ENCODE results near the gene FAM50A.
A peak's percentile ranks its signal among the peaks of the same experiment; 100 is the strongest.

The FAM50A gene

GRCh38 chrX:154413142-154413541, 30.8 kb upstream of the FAM50A start:
- DNase-seq, result no peak

- DNase-seq, result no peak
These were observed 26.8 kb upstream of the FAM50A start for GRCh38 chrX:154417157-154417556.

- DNase-seq, result no peak
These were observed 24.8 kb upstream of the FAM50A start for GRCh38 chrX:154419189-154419588.

GRCh38 chrX:154419688-154420401, 24.1 kb upstream of the FAM50A start:
- DNase-seq, result no peak

- DNase-seq, result no peak
These were observed 23.6 kb upstream of the FAM50A start for GRCh38 chrX:154420402-154420756.

- no peak for DNase-seq
These were observed 16.8 kb upstream of the FAM50A start for GRCh38 chrX:154426916-154427770.

- peak; percentile 95 for DNase-seq
These were observed 15.5 kb upstream of the FAM50A start, which contains the start of gene ATP6AP1 for GRCh38 chrX:154428176-154429171. TSS of gene ATP6AP1 (plus strand) at chrX:154428677. CDS start at chrX:154428693, 16 bp downstream.

GRCh38 chrX:154429711-154430110, 14.2 kb upstream of the FAM50A start:
- no peak for DNase-seq

- no peak for DNase-seq
These were observed 13.5 kb upstream of the FAM50A start for GRCh38 chrX:154430479-154430878.

GRCh38 chrX:154430916-154431315, 13.0 kb upstream of the FAM50A start:
- DNase-seq, result no peak

- no peak for DNase-seq
These were observed 12.6 kb upstream of the FAM50A start for GRCh38 chrX:154431341-154431740.

- no peak for DNase-seq
These were observed 11.7 kb upstream of the FAM50A start for GRCh38 chrX:154432210-154432609.

- DNase-seq, result no peak
These were observed 10.3 kb upstream of the FAM50A start for GRCh38 chrX:154433605-154434004.

GRCh38 chrX:154434394-154435168, 9.4 kb upstream of the FAM50A start:
- no peak for DNase-seq

GRCh38 chrX:154435171-154435733, 8.7 kb upstream of the FAM50A start:
- DNase-seq, result no peak

- peak; percentile 53 for DNase-seq
These were observed 7.5 kb upstream of the FAM50A start for GRCh38 chrX:154436374-154436982.

- DNase-seq, result peak; percentile 51
These were observed 6.8 kb upstream of the FAM50A start, which contains the start of gene GDI1 for GRCh38 chrX:154436983-154437752. TSS of gene GDI1 (plus strand) at chrX:154437154. CDS start at chrX:154437255, 101 bp downstream.

GRCh38 chrX:154437971-154438893, 5.7 kb upstream of the FAM50A start:
- DNase-seq, result no peak

GRCh38 chrX:154439841-154440240, 4.1 kb upstream of the FAM50A start:
- no peak for DNase-seq
